Endothelial cell of umbilical vein (primary cell): ENCODE results near the gene TMEM50B. TPM values are rescaled to one million over a fixed set of nuclear protein-coding genes. Genes with fewer than 3 reads are reported as not detected.
"Not testable (repeated sequence)": the region's sequence is repeated elsewhere in the genome, so short reads cannot be mapped to it uniquely, and the experiment has no call there.

Source experiments
- BruUV-seq: library from RNA; stranded (reverse); fragments of 400-500 nt; replicated peaks from 2 replicates; lab custom pipeline; 2021; lab: Mats Ljungman, UMichigan
- CTCF ChIA-PET: fragments of 300-600, 350-600 bp; sonication (Branson Sonifier 250); formaldehyde crosslinking; loops from one replicate; lab custom pipeline; 2021; ENCODE audit warnings: antibody characterized with exemption, inconsistent platforms; lab: Charles Lee
- POLR2A ChIA-PET: fragments of 300-600, 350-600 bp; sonication (Branson Sonifier 250); formaldehyde crosslinking; loops from one replicate; lab custom pipeline; 2021; ENCODE audit warnings: antibody characterized with exemption, inconsistent platforms; lab: Charles Lee
- DNase-seq: peaks from one replicate; pipeline ENCODE4 v3.0.0-alpha.2; 2011; ENCODE audit warnings: low read depth, low spot score
- FAIRE-seq: peaks from 2 replicates; lab custom pipeline; 2011; peaks lifted over from hg19 to GRCh38; lab: Jason Lieb, UNC
- H2AFZ ChIP-seq: 2 replicates; pipeline ENCODE4 v1.6.0; 2012; ENCODE audit warnings: low read depth, low read length, control low read depth, inconsistent platforms
- H3K27ac ChIP-seq: 2 replicates; pipeline ENCODE4 v1.5.1; 2011; ENCODE audit warnings: low read depth, mild to moderate bottlenecking, control low read depth, low read length, moderate library complexity; ENCODE audit not compliant: insufficient read depth
- H3K27me3 ChIP-seq, 2 experiments: 2 replicates each; pipeline versions ENCODE4 v1.6.0 to v1.6.1; 2011; ENCODE audit warnings: low read length in 2 of 2, mixed read lengths in 1 of 2; ENCODE audit not compliant: control insufficient read depth in 2 of 2, insufficient read depth in 2 of 2
- H3K36me3 ChIP-seq, 2 experiments: 2 replicates in 1 of 2; 3 replicates in 1 of 2; pipeline ENCODE4 v1.5.1; 2011; ENCODE audit warnings: low read length in 2 of 2, mild to moderate bottlenecking in 1 of 2, moderate library complexity in 1 of 2; ENCODE audit not compliant: control insufficient read depth in 2 of 2, insufficient read depth in 2 of 2; ENCODE audit errors: extremely low read depth in 1 of 2
- H3K4me1 ChIP-seq: 3 replicates; pipeline ENCODE4 v1.5.1; 2011; ENCODE audit warnings: mild to moderate bottlenecking, low read length; ENCODE audit not compliant: control insufficient read depth, insufficient read depth; ENCODE audit errors: extremely low read depth
- H3K4me2 ChIP-seq: 2 replicates; pipeline ENCODE4 v1.6.1; 2011; ENCODE audit warnings: low read length, control low read depth, mixed read lengths; ENCODE audit not compliant: insufficient read depth
- H3K4me3 ChIP-seq, 3 experiments: fragments of 200-600 bp in 1 of 3; sonication (generic), shearing (Covaris generic) in 1 of 3; replicated peaks in 1 of 3; 2 replicates each; pipeline ENCODE4 v1.5.1; 2011 to 2016; ENCODE audit warnings: control low read depth in 3 of 3, low read length in 3 of 3, mild to moderate bottlenecking in 2 of 3, inconsistent platforms in 1 of 3, low read depth in 1 of 3, moderate library complexity in 1 of 3; ENCODE audit not compliant: insufficient read depth in 1 of 3
- H3K79me2 ChIP-seq: 2 replicates; pipeline ENCODE4 v1.6.0; 2012; ENCODE audit warnings: low read length, inconsistent platforms; ENCODE audit not compliant: control insufficient read depth, insufficient read depth
- H3K9ac ChIP-seq: replicated peaks from 2 replicates; pipeline ENCODE3; 2011; ENCODE audit warnings: low read length, control low read depth; ENCODE audit not compliant: insufficient read depth; ENCODE audit errors: extremely low read depth
- H3K9me1 ChIP-seq: replicated peaks from 3 replicates; pipeline ENCODE4 v1.6.0; 2011; ENCODE audit warnings: mild to moderate bottlenecking, low read length; ENCODE audit not compliant: control insufficient read depth, insufficient read depth; ENCODE audit errors: extremely low read depth
- H3K9me3 ChIP-seq: replicated peaks from 2 replicates; pipeline ENCODE4 v1.5.1; 2012; ENCODE audit warnings: low read length, inconsistent platforms; ENCODE audit not compliant: control insufficient read depth, insufficient read depth
- H4K20me1 ChIP-seq: replicated peaks from 2 replicates; pipeline ENCODE3; 2011; ENCODE audit warnings: mild to moderate bottlenecking, low read length; ENCODE audit not compliant: control insufficient read depth, insufficient read depth; ENCODE audit errors: extremely low read depth
- MAX ChIP-seq: IDR thresholded peaks from 2 replicates; pipeline ENCODE4 v1.6.1; 2011; ENCODE audit not compliant: insufficient read depth, insufficient read length
- dilution Hi-C: fragments of 300-500 bp; cut with MboI; formaldehyde crosslinking; loops from one replicate; pipeline ENCODE4 v1.15.0; 2019; ENCODE audit warnings: low sequenced_read_pairs; ENCODE audit not compliant: extremely low pct_ligation_motif_present
- intact Hi-C: fragments of 100-400 bp; cut with micrococcal nuclease; formaldehyde crosslinking; loops from one replicate; pipeline ENCODE4 v1.10.0; 2022
- polyA plus RNA-seq, 4 experiments: library from polyadenylated mRNA; depleted of rRNA in 3 of 4; stranded (reverse) in 3 of 4; unstranded in 1 of 4; fragments of >200 nt; gene quantifications; 2 replicates each; pipeline versions ENCODE4 v1.2.1 to v1.2.3, GENCODE V29; 2011 to 2012; ENCODE audit warnings: missing spikeins in 1 of 4
- total RNA-seq: library from RNA; stranded (reverse); gene quantifications from 2 replicates; pipeline ENCODE4 v1.2.3, GENCODE V29; 2021

The TMEM50B gene
- total and polyA plus RNA-seq, 2 donors (not counting 3 experiments of a cell fraction or from before 2014, with no cell fraction given) = 25.1 to 29.3 TPM

GRCh38 chr21:33470701-33471100, 9.1 kb downstream of the TMEM50B start:
- no peak for DNase-seq
- no peaks in the 10 kb centered on the region for H3K9me1 ChIP-seq
- H3K4me1 ChIP-seq = no peaks in the 10 kb centered on the region
- ChIA-PET POLR2A (interaction anchor here (0.7 kb wide), 1 partner anchor 42 kb away, joined by 6 read pairs; no protein-coding TSS in a partner anchor), CTCF (interaction anchor here (1.0 kb wide), 1 partner anchor 10 kb away, joined by 3 read pairs; no protein-coding TSS in a partner anchor)
- no peaks in the 10 kb centered on the region for H3K27me3 ChIP-seq
- no peak overlapping the region for H2AFZ ChIP-seq
- no peak for TF ChIP-seq MAX
- H4K20me1 ChIP-seq = no peaks in the 10 kb centered on the region
- FAIRE-seq = no peak
- no peak overlapping the region for H3K27ac ChIP-seq
- H3K4me2 ChIP-seq = no peak overlapping the region
- H3K79me2 ChIP-seq = peaks cover 14% of the 10 kb centered on the region
- BruUV-seq = no TSS peak
- no peak overlapping the region for H3K9ac ChIP-seq
- no peaks in the 10 kb centered on the region for H3K36me3 ChIP-seq
- intact Hi-C loops (no loop called here), dilution Hi-C loops (no loop called here)
- no peaks in the 10 kb centered on the region for H3K9me3 ChIP-seq
- H3K4me3 ChIP-seq = no peak overlapping the region

DNA sequence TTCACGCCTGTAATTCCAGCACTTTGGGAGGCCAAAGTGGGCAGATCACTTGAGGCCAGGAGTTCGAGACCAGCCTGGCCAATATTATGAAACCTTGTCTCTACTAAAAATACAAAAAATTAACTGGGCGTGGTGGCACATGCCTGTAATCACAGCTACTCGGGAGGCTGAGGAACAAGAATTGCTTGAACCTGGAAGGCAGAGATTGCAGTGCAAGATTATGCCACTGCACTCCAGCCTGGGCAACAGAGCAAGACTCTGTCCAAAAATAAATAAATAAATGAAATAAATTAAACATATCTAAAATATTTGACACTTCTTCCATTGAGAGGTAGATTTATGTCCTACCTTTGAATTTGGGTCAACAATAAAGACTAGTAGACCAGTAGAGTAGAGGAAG, 10.6 kb downstream of the TMEM50B start:
- H4K20me1 ChIP-seq, H3K9me3 ChIP-seq, H3K9me1 ChIP-seq, POLR2A ChIA-PET, H3K4me2 ChIP-seq, H3K9ac ChIP-seq, dilution Hi-C loops, intact Hi-C loops, H2AFZ ChIP-seq, BruUV-seq, H3K4me3 ChIP-seq, FAIRE-seq, H3K4me1 ChIP-seq, H3K27ac ChIP-seq, H3K27me3 ChIP-seq, DNase-seq, H3K36me3 ChIP-seq: not testable (repeated sequence)
- CTCF ChIA-PET = interaction anchor here (1.6 kb wide), 1 partner anchor 11 kb away, joined by 3 read pairs; the partner anchor contains the start of gene TMEM50B
- peaks cover 12% of the 10 kb centered on the region for H3K79me2 ChIP-seq
